Heart left ventricle (tissue), 13 donors: ENCODE measurements around the gene RFWD3.

ENCODE experiments used
- CTCF ChIP-seq, 12 donors: fragments of 200-600 bp; sonication (generic) in 4 of 12; IDR thresholded peaks; one replicate each; pipeline versions ENCODE4 v1.5.0 to v1.8.0; 2018 to 2022; ENCODE audit warnings: antibody characterized with exemption in 12 of 12, mild to moderate bottlenecking in 5 of 12
- POLR2A ChIP-seq, 2 donors: fragments of 450-650 bp; IDR thresholded peaks; one replicate each; pipeline ENCODE4 v1.6.1; 2017; ENCODE audit warnings: antibody characterized with exemption in 2 of 2, mild to moderate bottlenecking in 2 of 2, moderate library complexity in 2 of 2
- donor health status: ischemic (EF 13 %, LVEDD 7.1; RV severe dilation, severe dysfunction).
- donor health status: DM: no; HTN: yes; CAD: no.
- donor health status: DM: no; HTN: no; CAD: no.
- donor health status: ischemic (EF 25% LVEDD 6.9; RV normal size, moderate dysfunction).
- donor health status: ischemic (EF 25% LVEDD 5.7; RV mildly dilated, moderate dysfunction).
- donor health status: ischemic (EF 35%, LVEDD 5.7; RV mildly dilated, moderate dysfunction).
- donor health status: nonischemic (EF 11% LVEDD 7.7; RV severe dilation, severe dysfunction).
- donor health status: DM: yes; HTN: yes; CAD: no.
- donor health status: PGD.
- donor health status: ischemic (EF 29% LVEDD 5.4; RV normal size, mild dysfunction).
- donor health status: nonischemic (EF 23%, LVEDD 6.1; RV moderate dilation, normal function).

GRCh38 chr16:74649839-74650504 is 16.7 kb downstream of the RFWD3 start:
- no peak for TF ChIP-seq CTCF (IDR thresholded peaks at IDR 0.05)
- TF ChIP-seq POLR2A (IDR thresholded peaks at IDR 0.05) = no peak
